GM12878 (cell line): Measurements from ENCODE around the gene SRP54. TPM values are rescaled to one million over a fixed set of nuclear protein-coding genes. Genes with fewer than 3 reads are reported as not detected.

ENCODE experiments used
- ATAC-seq: fragments of 200-7000 bp; cut with Tn5 transposase; 3 replicates; pipeline ENCODE4 v1.9.1; 2020; ENCODE audit warnings: mild to moderate bottlenecking, moderate library complexity
- BruUV-seq: library from RNA; stranded (reverse); fragments of 400-500 nt; replicated peaks from 2 replicates; lab custom pipeline; 2021; lab: Mats Ljungman, UMichigan
- CTCF ChIA-PET: fragments of 300-600 bp; sonication (Branson Sonifier 250); formaldehyde crosslinking; extraction: SDS; loops from one replicate; lab custom pipeline; 2021; ENCODE audit warnings: inconsistent platforms; lab: Yijun Ruan, JAX
- POLR2A ChIA-PET: fragments of 350-600 bp; formaldehyde crosslinking; extraction: SDS; loops from one replicate; lab custom pipeline; 2021; ENCODE audit warnings: inconsistent platforms; lab: Charles Lee
- RAD21 ChIA-PET: fragments of 300-600 bp; sonication (Branson Sonifier 250); formaldehyde crosslinking; loops from one replicate; lab custom pipeline; 2023; ENCODE audit warnings: antibody characterized with exemption; ENCODE audit not compliant: unreplicated experiment; lab: Charles Lee
- SMC1A ChIA-PET: fragments of 300-600 bp; sonication (Branson Sonifier 250); formaldehyde crosslinking; loops from one replicate; lab custom pipeline; 2023; ENCODE audit not compliant: unreplicated experiment, uncharacterized antibody; lab: Charles Lee
- DNase-seq: peaks from one replicate; pipeline ENCODE4 v3.0.0-alpha.2; 2011; ENCODE audit warnings: low read depth, low spot score
- FAIRE-seq: peaks from 3 replicates; lab custom pipeline; 2011; peaks lifted over from hg19 to GRCh38; lab: Jason Lieb, UNC
- H2AFZ ChIP-seq: 2 replicates; pipeline ENCODE4 v1.6.0; 2011; ENCODE audit warnings: low read depth, low read length, control low read depth; ENCODE audit not compliant: control insufficient read depth
- H3K27ac ChIP-seq: 2 replicates; pipeline ENCODE4 v1.5.1; 2011; ENCODE audit warnings: control low read depth; ENCODE audit not compliant: control insufficient read depth, insufficient read depth
- H3K27me3 ChIP-seq, 2 experiments: replicated peaks in 1 of 2; 2 replicates each; pipeline versions ENCODE4 v1.6.0 to v1.6.1; 2011; ENCODE audit warnings: low read length in 1 of 2; ENCODE audit not compliant: control insufficient read depth in 2 of 2, insufficient read depth in 2 of 2
- H3K36me3 ChIP-seq, 2 experiments: 2 replicates each; pipeline ENCODE4 v1.5.1; 2011; ENCODE audit warnings: low read length in 1 of 2; ENCODE audit not compliant: control insufficient read depth in 2 of 2, insufficient read depth in 2 of 2
- H3K4me1 ChIP-seq: 2 replicates; pipeline ENCODE4 v1.6.1; 2011; ENCODE audit warnings: mild to moderate bottlenecking, low read length, moderate library complexity, mixed read lengths; ENCODE audit not compliant: control insufficient read depth, insufficient read depth
- H3K4me2 ChIP-seq: 2 replicates; pipeline ENCODE4 v1.6.0; 2011; ENCODE audit warnings: control low read depth; ENCODE audit not compliant: control insufficient read depth, insufficient read depth
- H3K4me3 ChIP-seq: fragments of 200-600 bp; sonication (generic); 2 replicates; pipeline ENCODE4 v1.5.1; 2016
- H3K79me2 ChIP-seq: 2 replicates; pipeline ENCODE4 v1.6.0; 2011; ENCODE audit warnings: low read length; ENCODE audit not compliant: control insufficient read depth, insufficient read depth
- H3K9ac ChIP-seq: 2 replicates; pipeline ENCODE4 v1.8.0; 2011; ENCODE audit warnings: low read length, control low read depth, mixed read lengths; ENCODE audit not compliant: control insufficient read depth, insufficient read depth
- H3K9me3 ChIP-seq: replicated peaks from 3 replicates; pipeline ENCODE4 v1.5.1; 2011; ENCODE audit warnings: mild to moderate bottlenecking, low read length; ENCODE audit not compliant: control insufficient read depth, insufficient read depth
- H4K20me1 ChIP-seq: 2 replicates; pipeline ENCODE4 v1.6.0; 2011; ENCODE audit not compliant: control insufficient read depth, insufficient read depth
- BHLHE40 ChIP-seq, 2 experiments: fragments of 450-650 bp in 1 of 2; IDR thresholded peaks; 2 replicates each; pipeline ENCODE4 v1.6.1; 2011 to 2017; ENCODE audit warnings: low read depth in 2 of 2, borderline replicate concordance in 1 of 2, improper control_type of control experiment in 1 of 2, low read length in 1 of 2, mild to moderate bottlenecking in 1 of 2
- BRCA1 ChIP-seq: IDR thresholded peaks from 2 replicates; pipeline ENCODE4 v1.6.1; 2011; ENCODE audit warnings: low read depth, low read length, improper control_type of control experiment
- MYB ChIP-seq: fragments of 150-350 bp; IDR thresholded peaks from 2 replicates; pipeline ENCODE4 v1.6.1; 2014; ENCODE audit warnings: mild to moderate bottlenecking, low read depth, low read length, borderline replicate concordance
- NFYA ChIP-seq: IDR thresholded peaks from 2 replicates; pipeline ENCODE4 v1.6.1; 2011; ENCODE audit warnings: low read depth, mild to moderate bottlenecking, low read length, improper control_type of control experiment, borderline replicate concordance
- RAD21 ChIP-seq: IDR thresholded peaks from 2 replicates; pipeline ENCODE4 v1.6.1; 2011; ENCODE audit warnings: mild to moderate bottlenecking, low read depth, low read length, moderate library complexity; ENCODE audit not compliant: insufficient read depth
- STAT1 ChIP-seq: fragments of 450-650 bp; conservative IDR thresholded peaks from 2 replicates; pipeline ENCODE4 v1.6.1; 2014; ENCODE audit warnings: antibody characterized with exemption, mild to moderate bottlenecking
- STAT3 ChIP-seq: IDR thresholded peaks from 2 replicates; pipeline ENCODE4 v1.6.1; 2011; ENCODE audit warnings: low read depth, low read length, improper control_type of control experiment
- WGBS: methylation state at CpG from one replicate; pipeline ENCODE4 v1.1.6; 2016; ENCODE audit warnings: low lambda C conversion rate; ENCODE audit not compliant: insufficient replicate concordance, insufficient coverage; ENCODE audit errors: missing lambda C conversion rate; 5-methylcytosine and 5-hydroxymethylcytosine counted together
- in situ Hi-C: fragments of 300-500 bp; cut with MboI; formaldehyde crosslinking; loops from 9 replicates; pipeline ENCODE4 v1.14.3; 2018; ENCODE audit warnings: mixed read lengths
- intact Hi-C: fragments of 100-400 bp; cut with micrococcal nuclease; formaldehyde crosslinking; loops from one replicate; pipeline ENCODE4 v1.14.2; 2022; ENCODE audit not compliant: unreplicated experiment
- polyA plus RNA-seq, 11 experiments: library from polyadenylated mRNA; depleted of rRNA in 4 of 11; unstranded in 6 of 11; stranded (reverse) in 5 of 11; fragments of >200 nt; fragmentation: Nextera tagmentation in 4 of 11; fragmentation: Illumina TruSeq in 1 of 11; extraction: Ambion mirVana in 4 of 11; extraction: Trizol in 1 of 11; gene quantifications; 1 replicate in 1 of 11; 2 replicates in 10 of 11; pipeline versions ENCODE4 v1.2.1 to v1.2.3, GENCODE V29; 2011 to 2016; ENCODE audit warnings: inconsistent platforms in 2 of 11, missing spikeins in 2 of 11, low read depth in 1 of 11
- total RNA-seq, 4 experiments: library from RNA; depleted of rRNA in 3 of 4; stranded (reverse); fragments of >200 nt in 3 of 4; fragmentation: Illumina TruSeq in 1 of 4; extraction: Trizol in 1 of 4; gene quantifications; 2 replicates each; pipeline versions ENCODE4 v1.2.1 to v1.2.3, GENCODE V29; 2013 to 2021
- TF ChIP-seq, protein P1 (sequence below): fragments of 450-650 bp; conservative IDR thresholded peaks from 2 replicates; pipeline ENCODE4 v1.6.1; 2017; ENCODE audit warnings: mild to moderate bottlenecking, moderate library complexity
- TF ChIP-seq, protein P2 (sequence below): fragments of 450-650 bp; formaldehyde crosslinking; IDR thresholded peaks from 2 replicates; pipeline ENCODE4 v1.4.0; 2020; ENCODE audit warnings: mild to moderate bottlenecking, moderate library complexity
- TF ChIP-seq, protein P3 (sequence below): IDR thresholded peaks from 2 replicates; pipeline ENCODE4 v1.6.1; 2012; ENCODE audit warnings: mild to moderate bottlenecking, low read depth, low read length
- TF ChIP-seq, protein P4 (sequence below): fragments of 450-650 bp; IDR thresholded peaks from 2 replicates; pipeline ENCODE4 v1.6.1; 2017; ENCODE audit warnings: mild to moderate bottlenecking

The SRP54 gene
- total and polyA plus RNA-seq, 10 of the 15 experiments (the other 5 are each of a cell fraction or from before 2014, with no cell fraction given) = 54.1 to 130 (median 72.3) TPM

DNA sequence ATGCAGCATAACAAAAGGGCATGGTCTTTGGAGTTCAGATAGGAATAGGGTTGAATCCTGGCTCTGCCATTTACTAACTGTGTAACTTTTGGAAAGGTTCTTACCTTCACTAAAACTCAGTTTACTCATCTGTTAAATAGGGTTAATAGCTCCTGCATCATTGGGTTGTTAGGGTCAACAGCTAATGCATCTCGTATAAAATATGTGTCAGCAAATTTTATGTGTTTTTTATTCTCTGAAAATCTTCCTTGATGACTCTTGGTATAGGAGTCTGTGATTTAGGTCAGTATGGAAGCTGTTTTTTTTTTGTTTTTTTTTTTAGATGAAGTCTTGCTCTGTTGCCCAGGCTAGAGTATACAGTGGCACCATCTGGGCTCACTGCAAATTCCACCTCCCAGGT is 36.1 kb upstream of the SRP54 start:
- DNase-seq (no peak), FAIRE-seq (no peak), ATAC-seq (no peak)
- BruUV-seq = no TSS peak
- no peak overlapping the region for H3K9ac ChIP-seq
- CTCF ChIA-PET = interaction anchor here (0.6 kb wide), 2 partner anchors 11 to 171 kb away, joined by 3 to 4 read pairs; no protein-coding TSS in a partner anchor
- H3K27ac ChIP-seq = no peak overlapping the region
- RAD21 ChIA-PET = interaction anchor here (0.6 kb wide), 1 partner anchor 28 kb away, joined by 3 read pairs; no protein-coding TSS in a partner anchor
- no peak overlapping the region for H3K4me2 ChIP-seq
- H3K36me3 ChIP-seq = peaks cover 0 to 4% of the 10 kb centered on the region in 2 experiments; a peak in 1 of 4 replicates
- no peaks in the 10 kb centered on the region for H3K4me1 ChIP-seq
- WGBS = 100% methylated on average over 1 of the region's 1 CpG
- TF ChIP-seq STAT3 = no peak
- no peak for TF ChIP-seq NFYA
- no peak for TF ChIP-seq RAD21
- no peak for TF ChIP-seq MYB
- TF ChIP-seq, protein P1, sequence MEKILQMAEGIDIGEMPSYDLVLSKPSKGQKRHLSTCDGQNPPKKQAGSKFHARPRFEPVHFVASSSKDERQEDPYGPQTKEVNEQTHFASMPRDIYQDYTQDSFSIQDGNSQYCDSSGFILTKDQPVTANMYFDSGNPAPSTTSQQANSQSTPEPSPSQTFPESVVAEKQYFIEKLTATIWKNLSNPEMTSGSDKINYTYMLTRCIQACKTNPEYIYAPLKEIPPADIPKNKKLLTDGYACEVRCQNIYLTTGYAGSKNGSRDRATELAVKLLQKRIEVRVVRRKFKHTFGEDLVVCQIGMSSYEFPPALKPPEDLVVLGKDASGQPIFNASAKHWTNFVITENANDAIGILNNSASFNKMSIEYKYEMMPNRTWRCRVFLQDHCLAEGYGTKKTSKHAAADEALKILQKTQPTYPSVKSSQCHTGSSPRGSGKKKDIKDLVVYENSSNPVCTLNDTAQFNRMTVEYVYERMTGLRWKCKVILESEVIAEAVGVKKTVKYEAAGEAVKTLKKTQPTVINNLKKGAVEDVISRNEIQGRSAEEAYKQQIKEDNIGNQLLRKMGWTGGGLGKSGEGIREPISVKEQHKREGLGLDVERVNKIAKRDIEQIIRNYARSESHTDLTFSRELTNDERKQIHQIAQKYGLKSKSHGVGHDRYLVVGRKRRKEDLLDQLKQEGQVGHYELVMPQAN = no peak
- TF ChIP-seq, protein P2, sequence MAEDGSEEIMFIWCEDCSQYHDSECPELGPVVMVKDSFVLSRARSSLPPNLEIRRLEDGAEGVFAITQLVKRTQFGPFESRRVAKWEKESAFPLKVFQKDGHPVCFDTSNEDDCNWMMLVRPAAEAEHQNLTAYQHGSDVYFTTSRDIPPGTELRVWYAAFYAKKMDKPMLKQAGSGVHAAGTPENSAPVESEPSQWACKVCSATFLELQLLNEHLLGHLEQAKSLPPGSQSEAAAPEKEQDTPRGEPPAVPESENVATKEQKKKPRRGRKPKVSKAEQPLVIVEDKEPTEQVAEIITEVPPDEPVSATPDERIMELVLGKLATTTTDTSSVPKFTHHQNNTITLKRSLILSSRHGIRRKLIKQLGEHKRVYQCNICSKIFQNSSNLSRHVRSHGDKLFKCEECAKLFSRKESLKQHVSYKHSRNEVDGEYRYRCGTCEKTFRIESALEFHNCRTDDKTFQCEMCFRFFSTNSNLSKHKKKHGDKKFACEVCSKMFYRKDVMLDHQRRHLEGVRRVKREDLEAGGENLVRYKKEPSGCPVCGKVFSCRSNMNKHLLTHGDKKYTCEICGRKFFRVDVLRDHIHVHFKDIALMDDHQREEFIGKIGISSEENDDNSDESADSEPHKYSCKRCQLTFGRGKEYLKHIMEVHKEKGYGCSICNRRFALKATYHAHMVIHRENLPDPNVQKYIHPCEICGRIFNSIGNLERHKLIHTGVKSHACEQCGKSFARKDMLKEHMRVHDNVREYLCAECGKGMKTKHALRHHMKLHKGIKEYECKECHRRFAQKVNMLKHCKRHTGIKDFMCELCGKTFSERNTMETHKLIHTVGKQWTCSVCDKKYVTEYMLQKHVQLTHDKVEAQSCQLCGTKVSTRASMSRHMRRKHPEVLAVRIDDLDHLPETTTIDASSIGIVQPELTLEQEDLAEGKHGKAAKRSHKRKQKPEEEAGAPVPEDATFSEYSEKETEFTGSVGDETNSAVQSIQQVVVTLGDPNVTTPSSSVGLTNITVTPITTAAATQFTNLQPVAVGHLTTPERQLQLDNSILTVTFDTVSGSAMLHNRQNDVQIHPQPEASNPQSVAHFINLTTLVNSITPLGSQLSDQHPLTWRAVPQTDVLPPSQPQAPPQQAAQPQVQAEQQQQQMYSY (CRISPR knock-in tag) = no peak
- no peak for TF ChIP-seq STAT1
- TF ChIP-seq, protein P3, sequence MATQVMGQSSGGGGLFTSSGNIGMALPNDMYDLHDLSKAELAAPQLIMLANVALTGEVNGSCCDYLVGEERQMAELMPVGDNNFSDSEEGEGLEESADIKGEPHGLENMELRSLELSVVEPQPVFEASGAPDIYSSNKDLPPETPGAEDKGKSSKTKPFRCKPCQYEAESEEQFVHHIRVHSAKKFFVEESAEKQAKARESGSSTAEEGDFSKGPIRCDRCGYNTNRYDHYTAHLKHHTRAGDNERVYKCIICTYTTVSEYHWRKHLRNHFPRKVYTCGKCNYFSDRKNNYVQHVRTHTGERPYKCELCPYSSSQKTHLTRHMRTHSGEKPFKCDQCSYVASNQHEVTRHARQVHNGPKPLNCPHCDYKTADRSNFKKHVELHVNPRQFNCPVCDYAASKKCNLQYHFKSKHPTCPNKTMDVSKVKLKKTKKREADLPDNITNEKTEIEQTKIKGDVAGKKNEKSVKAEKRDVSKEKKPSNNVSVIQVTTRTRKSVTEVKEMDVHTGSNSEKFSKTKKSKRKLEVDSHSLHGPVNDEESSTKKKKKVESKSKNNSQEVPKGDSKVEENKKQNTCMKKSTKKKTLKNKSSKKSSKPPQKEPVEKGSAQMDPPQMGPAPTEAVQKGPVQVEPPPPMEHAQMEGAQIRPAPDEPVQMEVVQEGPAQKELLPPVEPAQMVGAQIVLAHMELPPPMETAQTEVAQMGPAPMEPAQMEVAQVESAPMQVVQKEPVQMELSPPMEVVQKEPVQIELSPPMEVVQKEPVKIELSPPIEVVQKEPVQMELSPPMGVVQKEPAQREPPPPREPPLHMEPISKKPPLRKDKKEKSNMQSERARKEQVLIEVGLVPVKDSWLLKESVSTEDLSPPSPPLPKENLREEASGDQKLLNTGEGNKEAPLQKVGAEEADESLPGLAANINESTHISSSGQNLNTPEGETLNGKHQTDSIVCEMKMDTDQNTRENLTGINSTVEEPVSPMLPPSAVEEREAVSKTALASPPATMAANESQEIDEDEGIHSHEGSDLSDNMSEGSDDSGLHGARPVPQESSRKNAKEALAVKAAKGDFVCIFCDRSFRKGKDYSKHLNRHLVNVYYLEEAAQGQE = no peak
- TF ChIP-seq BRCA1 = no peak
- no peak for TF ChIP-seq BHLHE40 (IDR thresholded peaks at IDR 0.05; ENCODE audit: borderline replicate concordance in 1 of 2, low read depth in 2 of 2, low read length in 1 of 2)
- TF ChIP-seq, protein P4, sequence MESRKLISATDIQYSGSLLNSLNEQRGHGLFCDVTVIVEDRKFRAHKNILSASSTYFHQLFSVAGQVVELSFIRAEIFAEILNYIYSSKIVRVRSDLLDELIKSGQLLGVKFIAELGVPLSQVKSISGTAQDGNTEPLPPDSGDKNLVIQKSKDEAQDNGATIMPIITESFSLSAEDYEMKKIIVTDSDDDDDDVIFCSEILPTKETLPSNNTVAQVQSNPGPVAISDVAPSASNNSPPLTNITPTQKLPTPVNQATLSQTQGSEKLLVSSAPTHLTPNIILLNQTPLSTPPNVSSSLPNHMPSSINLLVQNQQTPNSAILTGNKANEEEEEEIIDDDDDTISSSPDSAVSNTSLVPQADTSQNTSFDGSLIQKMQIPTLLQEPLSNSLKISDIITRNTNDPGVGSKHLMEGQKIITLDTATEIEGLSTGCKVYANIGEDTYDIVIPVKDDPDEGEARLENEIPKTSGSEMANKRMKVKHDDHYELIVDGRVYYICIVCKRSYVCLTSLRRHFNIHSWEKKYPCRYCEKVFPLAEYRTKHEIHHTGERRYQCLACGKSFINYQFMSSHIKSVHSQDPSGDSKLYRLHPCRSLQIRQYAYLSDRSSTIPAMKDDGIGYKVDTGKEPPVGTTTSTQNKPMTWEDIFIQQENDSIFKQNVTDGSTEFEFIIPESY = no peak
- in situ Hi-C loops = no loop called here
- no peak overlapping the region for H3K4me3 ChIP-seq
- intact Hi-C loops = no loop called here
- H3K9me3 ChIP-seq = no peaks in the 10 kb centered on the region; the same call in 2 of the 3 replicates
- POLR2A ChIA-PET = interaction anchor here (0.6 kb wide), 1 partner anchor 1623 kb away, joined by 3 read pairs; no protein-coding TSS in a partner anchor
- H2AFZ ChIP-seq = no peak overlapping the region
- no peaks in the 10 kb centered on the region for H3K27me3 ChIP-seq
- SMC1A ChIA-PET = interaction anchor here (0.6 to 1.5 kb wide), 3 partner anchors 12 to 42 kb away, joined by 3 read pairs; no protein-coding TSS in a partner anchor
- no peaks in the 10 kb centered on the region for H4K20me1 ChIP-seq
- H3K79me2 ChIP-seq = no peaks in the 10 kb centered on the region
